ENCODE results near the gene CYP3A4. TPM values are rescaled to one million over a fixed set of nuclear protein-coding genes. Genes with fewer than 3 reads are reported as not detected.

The CYP3A4 gene
- total and polyA plus RNA-seq, 2 of the 13 experiments (the other 11 are each of a cell fraction or from before 2014, with no cell fraction given), result 0.11 to 0.24 TPM

DNA sequence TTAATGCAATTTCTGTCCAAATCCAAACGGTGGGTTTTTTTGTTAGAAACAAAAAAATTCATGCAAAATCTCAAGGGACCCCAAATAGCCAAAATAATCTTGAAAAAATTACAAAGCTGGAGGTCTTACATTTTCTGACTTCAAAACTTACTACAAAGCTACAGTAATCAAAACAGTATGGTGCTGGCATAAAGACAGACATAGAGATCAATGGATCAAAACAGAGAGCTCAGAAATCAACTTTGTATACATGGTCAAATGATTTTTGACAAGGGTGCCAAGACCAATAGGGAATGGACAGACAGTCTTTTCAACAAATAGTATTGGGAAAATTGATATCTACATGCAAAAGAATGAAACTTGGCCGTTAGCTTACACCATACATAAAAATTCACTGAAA is 21.7 kb upstream of the CYP3A4 start:
- Histone ChIP-seq H3K36me3 (replicated peaks in 1 of 2; ENCODE audit: control insufficient read depth in 1 of 2, insufficient read depth in 2 of 2, low read length in 2 of 2) (no peaks in the 10 kb centered on the region), H3K9ac (ENCODE audit: insufficient read depth, low read depth, low read length) (no peak overlapping the region), H3K4me2 (ENCODE audit: low read depth, low read length) (no peak overlapping the region), H4K20me1 (ENCODE audit: insufficient read depth, low read length) (no peaks in the 10 kb centered on the region), H2AFZ (ENCODE audit: low read length) (no peak overlapping the region), H3K79me2 (ENCODE audit: insufficient read depth, low read length) (no peaks in the 10 kb centered on the region), H3K27ac (ENCODE audit: extremely low read length, insufficient read depth, low read length) (no peak overlapping the region), H3K27me3 (ENCODE audit: control insufficient read depth in 1 of 2, insufficient read depth in 2 of 2, low read length in 2 of 2) (no peaks in the 10 kb centered on the region), H3K4me3 (replicated peaks in 1 of 3; ENCODE audit: insufficient read depth in 1 of 3, low read depth in 2 of 3, low read length in 3 of 3) (no peak overlapping the region), H3K9me3 (ENCODE audit: low read length) (peaks cover 4% of the 10 kb centered on the region; the same call in 1 of the 2 replicates), H3K4me1 (ENCODE audit: insufficient read depth, low read length) (peaks cover 21% of the 10 kb centered on the region)
- ChIA-PET CTCF (ENCODE audit: low intra/inter-chr PET ratio, low total read pairs) (no interaction called here), POLR2A (no interaction called here)
- WGBS (ENCODE audit: low lambda C conversion rate), result 59% methylated on average over 2 of the region's 2 CpGs
- no peak for ATAC-seq
- FAIRE-seq, result no peak
- BruUV-seq (replicated peaks), result no TSS peak
- intact Hi-C loops (cut with micrococcal nuclease; ENCODE audit: unreplicated experiment), result no loop called here
- in situ Hi-C loops (cut with HindIII; ENCODE audit: extremely low pct_ligation_motif_present, low pct_unique_long_range_greater_than_20kb), result no loop called here
- DNase-seq (ENCODE audit: low spot score), result no peak
- TF ChIP-seq KDM6A (CRISPR knock-in tag; IDR thresholded peaks at IDR 0.05; ENCODE audit: low read depth) (no peak), ZNF678 (CRISPR knock-in tag; IDR thresholded peaks at IDR 0.05) (no peak), ZSCAN30 (CRISPR knock-in tag; IDR thresholded peaks at IDR 0.05) (no peak), ONECUT2 (CRISPR knock-in tag; IDR thresholded peaks at IDR 0.05) (no peak), NR2F2 (IDR thresholded peaks at IDR 0.05; ENCODE audit: borderline replicate concordance, low read depth) (no peak)
- TF ChIP-seq, protein P1, sequence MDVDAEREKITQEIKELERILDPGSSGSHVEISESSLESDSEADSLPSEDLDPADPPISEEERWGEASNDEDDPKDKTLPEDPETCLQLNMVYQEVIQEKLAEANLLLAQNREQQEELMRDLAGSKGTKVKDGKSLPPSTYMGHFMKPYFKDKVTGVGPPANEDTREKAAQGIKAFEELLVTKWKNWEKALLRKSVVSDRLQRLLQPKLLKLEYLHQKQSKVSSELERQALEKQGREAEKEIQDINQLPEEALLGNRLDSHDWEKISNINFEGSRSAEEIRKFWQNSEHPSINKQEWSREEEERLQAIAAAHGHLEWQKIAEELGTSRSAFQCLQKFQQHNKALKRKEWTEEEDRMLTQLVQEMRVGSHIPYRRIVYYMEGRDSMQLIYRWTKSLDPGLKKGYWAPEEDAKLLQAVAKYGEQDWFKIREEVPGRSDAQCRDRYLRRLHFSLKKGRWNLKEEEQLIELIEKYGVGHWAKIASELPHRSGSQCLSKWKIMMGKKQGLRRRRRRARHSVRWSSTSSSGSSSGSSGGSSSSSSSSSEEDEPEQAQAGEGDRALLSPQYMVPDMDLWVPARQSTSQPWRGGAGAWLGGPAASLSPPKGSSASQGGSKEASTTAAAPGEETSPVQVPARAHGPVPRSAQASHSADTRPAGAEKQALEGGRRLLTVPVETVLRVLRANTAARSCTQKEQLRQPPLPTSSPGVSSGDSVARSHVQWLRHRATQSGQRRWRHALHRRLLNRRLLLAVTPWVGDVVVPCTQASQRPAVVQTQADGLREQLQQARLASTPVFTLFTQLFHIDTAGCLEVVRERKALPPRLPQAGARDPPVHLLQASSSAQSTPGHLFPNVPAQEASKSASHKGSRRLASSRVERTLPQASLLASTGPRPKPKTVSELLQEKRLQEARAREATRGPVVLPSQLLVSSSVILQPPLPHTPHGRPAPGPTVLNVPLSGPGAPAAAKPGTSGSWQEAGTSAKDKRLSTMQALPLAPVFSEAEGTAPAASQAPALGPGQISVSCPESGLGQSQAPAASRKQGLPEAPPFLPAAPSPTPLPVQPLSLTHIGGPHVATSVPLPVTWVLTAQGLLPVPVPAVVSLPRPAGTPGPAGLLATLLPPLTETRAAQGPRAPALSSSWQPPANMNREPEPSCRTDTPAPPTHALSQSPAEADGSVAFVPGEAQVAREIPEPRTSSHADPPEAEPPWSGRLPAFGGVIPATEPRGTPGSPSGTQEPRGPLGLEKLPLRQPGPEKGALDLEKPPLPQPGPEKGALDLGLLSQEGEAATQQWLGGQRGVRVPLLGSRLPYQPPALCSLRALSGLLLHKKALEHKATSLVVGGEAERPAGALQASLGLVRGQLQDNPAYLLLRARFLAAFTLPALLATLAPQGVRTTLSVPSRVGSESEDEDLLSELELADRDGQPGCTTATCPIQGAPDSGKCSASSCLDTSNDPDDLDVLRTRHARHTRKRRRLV (CRISPR knock-in tag; IDR thresholded peaks at IDR 0.05), result no peak
- TF ChIP-seq, protein P2, sequence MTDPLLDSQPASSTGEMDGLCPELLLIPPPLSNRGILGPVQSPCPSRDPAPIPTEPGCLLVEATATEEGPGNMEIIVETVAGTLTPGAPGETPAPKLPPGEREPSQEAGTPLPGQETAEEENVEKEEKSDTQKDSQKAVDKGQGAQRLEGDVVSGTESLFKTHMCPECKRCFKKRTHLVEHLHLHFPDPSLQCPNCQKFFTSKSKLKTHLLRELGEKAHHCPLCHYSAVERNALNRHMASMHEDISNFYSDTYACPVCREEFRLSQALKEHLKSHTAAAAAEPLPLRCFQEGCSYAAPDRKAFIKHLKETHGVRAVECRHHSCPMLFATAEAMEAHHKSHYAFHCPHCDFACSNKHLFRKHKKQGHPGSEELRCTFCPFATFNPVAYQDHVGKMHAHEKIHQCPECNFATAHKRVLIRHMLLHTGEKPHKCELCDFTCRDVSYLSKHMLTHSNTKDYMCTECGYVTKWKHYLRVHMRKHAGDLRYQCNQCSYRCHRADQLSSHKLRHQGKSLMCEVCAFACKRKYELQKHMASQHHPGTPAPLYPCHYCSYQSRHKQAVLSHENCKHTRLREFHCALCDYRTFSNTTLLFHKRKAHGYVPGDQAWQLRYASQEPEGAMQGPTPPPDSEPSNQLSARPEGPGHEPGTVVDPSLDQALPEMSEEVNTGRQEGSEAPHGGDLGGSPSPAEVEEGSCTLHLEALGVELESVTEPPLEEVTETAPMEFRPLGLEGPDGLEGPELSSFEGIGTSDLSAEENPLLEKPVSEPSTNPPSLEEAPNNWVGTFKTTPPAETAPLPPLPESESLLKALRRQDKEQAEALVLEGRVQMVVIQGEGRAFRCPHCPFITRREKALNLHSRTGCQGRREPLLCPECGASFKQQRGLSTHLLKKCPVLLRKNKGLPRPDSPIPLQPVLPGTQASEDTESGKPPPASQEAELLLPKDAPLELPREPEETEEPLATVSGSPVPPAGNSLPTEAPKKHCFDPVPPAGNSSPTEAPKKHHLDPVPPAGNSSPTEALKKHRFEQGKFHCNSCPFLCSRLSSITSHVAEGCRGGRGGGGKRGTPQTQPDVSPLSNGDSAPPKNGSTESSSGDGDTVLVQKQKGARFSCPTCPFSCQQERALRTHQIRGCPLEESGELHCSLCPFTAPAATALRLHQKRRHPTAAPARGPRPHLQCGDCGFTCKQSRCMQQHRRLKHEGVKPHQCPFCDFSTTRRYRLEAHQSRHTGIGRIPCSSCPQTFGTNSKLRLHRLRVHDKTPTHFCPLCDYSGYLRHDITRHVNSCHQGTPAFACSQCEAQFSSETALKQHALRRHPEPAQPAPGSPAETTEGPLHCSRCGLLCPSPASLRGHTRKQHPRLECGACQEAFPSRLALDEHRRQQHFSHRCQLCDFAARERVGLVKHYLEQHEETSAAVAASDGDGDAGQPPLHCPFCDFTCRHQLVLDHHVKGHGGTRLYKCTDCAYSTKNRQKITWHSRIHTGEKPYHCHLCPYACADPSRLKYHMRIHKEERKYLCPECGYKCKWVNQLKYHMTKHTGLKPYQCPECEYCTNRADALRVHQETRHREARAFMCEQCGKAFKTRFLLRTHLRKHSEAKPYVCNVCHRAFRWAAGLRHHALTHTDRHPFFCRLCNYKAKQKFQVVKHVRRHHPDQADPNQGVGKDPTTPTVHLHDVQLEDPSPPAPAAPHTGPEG (CRISPR knock-in tag; IDR thresholded peaks at IDR 0.05), result no peak
- TF ChIP-seq, protein P3, sequence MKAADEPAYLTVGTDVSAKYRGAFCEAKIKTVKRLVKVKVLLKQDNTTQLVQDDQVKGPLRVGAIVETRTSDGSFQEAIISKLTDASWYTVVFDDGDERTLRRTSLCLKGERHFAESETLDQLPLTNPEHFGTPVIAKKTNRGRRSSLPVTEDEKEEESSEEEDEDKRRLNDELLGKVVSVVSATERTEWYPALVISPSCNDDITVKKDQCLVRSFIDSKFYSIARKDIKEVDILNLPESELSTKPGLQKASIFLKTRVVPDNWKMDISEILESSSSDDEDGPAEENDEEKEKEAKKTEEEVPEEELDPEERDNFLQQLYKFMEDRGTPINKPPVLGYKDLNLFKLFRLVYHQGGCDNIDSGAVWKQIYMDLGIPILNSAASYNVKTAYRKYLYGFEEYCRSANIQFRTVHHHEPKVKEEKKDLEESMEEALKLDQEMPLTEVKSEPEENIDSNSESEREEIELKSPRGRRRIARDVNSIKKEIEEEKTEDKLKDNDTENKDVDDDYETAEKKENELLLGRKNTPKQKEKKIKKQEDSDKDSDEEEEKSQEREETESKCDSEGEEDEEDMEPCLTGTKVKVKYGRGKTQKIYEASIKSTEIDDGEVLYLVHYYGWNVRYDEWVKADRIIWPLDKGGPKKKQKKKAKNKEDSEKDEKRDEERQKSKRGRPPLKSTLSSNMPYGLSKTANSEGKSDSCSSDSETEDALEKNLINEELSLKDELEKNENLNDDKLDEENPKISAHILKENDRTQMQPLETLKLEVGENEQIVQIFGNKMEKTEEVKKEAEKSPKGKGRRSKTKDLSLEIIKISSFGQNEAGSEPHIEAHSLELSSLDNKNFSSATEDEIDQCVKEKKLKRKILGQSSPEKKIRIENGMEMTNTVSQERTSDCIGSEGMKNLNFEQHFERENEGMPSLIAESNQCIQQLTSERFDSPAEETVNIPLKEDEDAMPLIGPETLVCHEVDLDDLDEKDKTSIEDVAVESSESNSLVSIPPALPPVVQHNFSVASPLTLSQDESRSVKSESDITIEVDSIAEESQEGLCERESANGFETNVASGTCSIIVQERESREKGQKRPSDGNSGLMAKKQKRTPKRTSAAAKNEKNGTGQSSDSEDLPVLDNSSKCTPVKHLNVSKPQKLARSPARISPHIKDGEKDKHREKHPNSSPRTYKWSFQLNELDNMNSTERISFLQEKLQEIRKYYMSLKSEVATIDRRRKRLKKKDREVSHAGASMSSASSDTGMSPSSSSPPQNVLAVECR (CRISPR knock-in tag; IDR thresholded peaks at IDR 0.05; ENCODE audit: borderline replicate concordance), result no peak

Measured in HepG2 (cell line).